Muscle of leg (tissue), 11 donors: ENCODE measurements around the gene RBM5. TPM values are rescaled to one million over a fixed set of nuclear protein-coding genes. Genes with fewer than 3 reads are reported as not detected.

Source experiments
- DNase-seq: peaks from one replicate; pipeline ENCODE4 v3.0.0; 2013
- H3K27ac ChIP-seq: one replicate; pipeline ENCODE4 v1.5.1; 2013; ENCODE audit warnings: mild to moderate bottlenecking, low read length, control low read depth
- H3K27me3 ChIP-seq: one replicate; pipeline ENCODE4 v1.6.1; 2013; ENCODE audit warnings: low read length; ENCODE audit not compliant: control insufficient read depth, insufficient read depth
- H3K36me3 ChIP-seq: one replicate; pipeline ENCODE4 v1.6.1; 2013; ENCODE audit warnings: low read length; ENCODE audit not compliant: control insufficient read depth, insufficient read depth
- H3K4me1 ChIP-seq: one replicate; pipeline ENCODE4 v1.6.1; 2013; ENCODE audit warnings: low read length; ENCODE audit not compliant: control insufficient read depth, insufficient read depth
- H3K4me3 ChIP-seq: one replicate; pipeline ENCODE4 v1.5.1; 2013; ENCODE audit warnings: low read length, control low read depth
- H3K9me3 ChIP-seq: replicated peaks from 2 replicates; pipeline ENCODE4 v1.6.1; 2013; ENCODE audit warnings: low read depth, low read length; ENCODE audit not compliant: control insufficient read depth
- WGBS: methylation state at CpG from one replicate; pipeline ENCODE4 v1.1.5; 2013; ENCODE audit warnings: missing lambda C conversion rate; ENCODE audit not compliant: insufficient coverage; 5-methylcytosine and 5-hydroxymethylcytosine counted together
- polyA plus RNA-seq, 8 donors: library from polyadenylated mRNA; unstranded; fragments of 120-200 nt; gene quantifications; one replicate each; pipeline versions ENCODE4 v1.2.1 to v1.2.3, GENCODE V29; 2013; ENCODE audit warnings: inconsistent platforms in 1 of 8, low replicate concordance in 1 of 8; ENCODE audit not compliant: insufficient read length in 8 of 8, insufficient read depth in 1 of 8
- total RNA-seq: library from RNA; stranded (reverse); fragments of 120-200 nt; gene quantifications from one replicate; pipeline ENCODE4 v1.2.4, GENCODE V29; 2013

The RBM5 gene
- total and polyA plus RNA-seq, 9 donors: 126 to 206 (median 161) TPM

DNA sequence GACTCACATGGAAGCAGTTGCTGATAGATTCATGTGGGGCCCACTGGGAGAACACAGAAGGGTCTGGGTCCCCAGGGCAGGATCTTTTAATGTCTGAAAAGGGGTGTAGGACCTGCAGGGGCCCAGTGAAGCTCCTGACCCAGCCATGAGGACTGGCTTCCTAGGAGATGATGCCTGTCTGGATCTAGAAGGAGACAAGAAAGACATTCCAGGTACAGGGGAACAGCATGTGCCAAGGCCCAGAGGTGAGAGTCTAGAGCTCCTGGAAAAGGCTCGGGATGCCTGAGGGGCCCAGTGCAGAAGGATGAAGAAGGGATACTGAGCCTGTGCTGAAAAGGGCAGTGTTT is 61.7 kb downstream of the RBM5 start:
- no peak for DNase-seq
- H3K4me1 ChIP-seq: peaks cover 36% of the 10 kb centered on the region
- H3K27me3 ChIP-seq: peaks cover 4% of the 10 kb centered on the region
- WGBS: 54% methylated on average over 1 of the region's 1 CpG
- H3K4me3 ChIP-seq: no peak overlapping the region
- no peaks in the 10 kb centered on the region for H3K36me3 ChIP-seq
- no peaks in the 10 kb centered on the region for H3K9me3 ChIP-seq
- peak overlapping the region; percentile 51 for H3K27ac ChIP-seq

DNA sequence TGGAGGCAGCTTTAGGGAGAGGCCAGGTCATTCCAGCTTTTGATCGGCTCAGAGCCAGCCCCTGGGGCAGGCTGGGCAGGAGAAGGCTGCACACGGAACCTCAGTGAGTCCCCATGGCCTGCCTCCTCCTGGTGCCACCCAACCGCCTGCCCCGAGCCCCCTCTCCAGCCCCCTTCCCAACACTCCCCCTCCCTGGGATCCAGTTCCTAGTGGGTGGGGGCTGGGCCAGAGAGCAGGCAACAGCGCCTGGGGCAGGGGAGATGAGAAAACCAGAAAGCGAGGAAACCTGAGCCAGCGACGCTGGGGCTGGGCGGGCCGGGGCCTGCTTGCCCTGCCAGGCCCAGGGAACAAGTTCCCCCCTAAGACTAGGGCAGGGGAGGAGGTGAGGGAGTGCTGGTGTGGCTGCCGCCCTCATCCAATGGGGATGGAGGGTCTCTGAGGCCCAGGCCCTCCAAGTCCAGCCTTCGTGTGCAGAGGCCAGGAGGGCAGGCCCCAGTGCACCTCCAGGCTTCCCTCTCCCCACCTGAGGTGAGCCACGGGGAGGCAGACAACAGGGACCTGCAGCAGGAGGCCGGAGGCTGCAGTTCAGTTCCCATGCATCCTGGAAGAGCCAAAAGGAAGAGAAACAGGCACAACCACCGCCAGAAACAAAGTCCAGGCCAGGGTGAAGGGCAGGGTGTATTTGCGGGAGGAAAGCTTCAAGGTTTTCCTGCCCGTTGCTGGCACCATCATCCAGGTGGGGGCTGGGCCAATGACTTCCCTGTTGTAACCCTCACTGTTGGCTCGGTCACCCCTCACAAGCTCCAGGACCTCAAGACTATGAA is 62.4 kb downstream of the RBM5 start:
- Histone ChIP-seq H3K4me3 (no peak overlapping the region), H3K27ac (peak overlapping the region; percentile 51), H3K36me3 (no peaks in the 10 kb centered on the region), H3K27me3 (peaks cover 10% of the 10 kb centered on the region), H3K4me1 (peaks cover 42% of the 10 kb centered on the region), H3K9me3 (no peaks in the 10 kb centered on the region)
- 41% methylated on average over 6 of the region's 18 CpGs for WGBS
- DNase-seq: peak; percentile 83

DNA sequence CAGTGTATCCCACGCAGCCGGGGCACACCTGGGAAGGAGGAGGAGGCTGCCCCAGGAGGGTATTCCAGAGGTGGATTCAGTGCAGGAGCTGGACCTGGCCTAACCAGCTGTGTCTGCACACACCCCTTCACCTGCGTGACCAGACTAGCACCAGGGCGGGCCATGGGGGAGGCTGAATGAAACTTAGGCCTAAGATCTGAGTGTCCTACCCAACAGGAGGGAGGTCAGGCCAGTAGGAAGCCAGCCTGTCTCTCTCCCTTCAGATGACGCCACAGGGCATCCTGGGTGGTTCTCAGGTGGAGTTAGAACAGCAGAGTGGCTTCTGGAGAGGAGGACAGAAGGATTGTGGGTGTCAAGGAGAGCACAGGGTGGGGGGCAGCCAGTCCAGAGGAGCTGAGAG is 63.0 kb downstream of the RBM5 start:
- peaks cover 49% of the 10 kb centered on the region for H3K4me1 ChIP-seq

DNA sequence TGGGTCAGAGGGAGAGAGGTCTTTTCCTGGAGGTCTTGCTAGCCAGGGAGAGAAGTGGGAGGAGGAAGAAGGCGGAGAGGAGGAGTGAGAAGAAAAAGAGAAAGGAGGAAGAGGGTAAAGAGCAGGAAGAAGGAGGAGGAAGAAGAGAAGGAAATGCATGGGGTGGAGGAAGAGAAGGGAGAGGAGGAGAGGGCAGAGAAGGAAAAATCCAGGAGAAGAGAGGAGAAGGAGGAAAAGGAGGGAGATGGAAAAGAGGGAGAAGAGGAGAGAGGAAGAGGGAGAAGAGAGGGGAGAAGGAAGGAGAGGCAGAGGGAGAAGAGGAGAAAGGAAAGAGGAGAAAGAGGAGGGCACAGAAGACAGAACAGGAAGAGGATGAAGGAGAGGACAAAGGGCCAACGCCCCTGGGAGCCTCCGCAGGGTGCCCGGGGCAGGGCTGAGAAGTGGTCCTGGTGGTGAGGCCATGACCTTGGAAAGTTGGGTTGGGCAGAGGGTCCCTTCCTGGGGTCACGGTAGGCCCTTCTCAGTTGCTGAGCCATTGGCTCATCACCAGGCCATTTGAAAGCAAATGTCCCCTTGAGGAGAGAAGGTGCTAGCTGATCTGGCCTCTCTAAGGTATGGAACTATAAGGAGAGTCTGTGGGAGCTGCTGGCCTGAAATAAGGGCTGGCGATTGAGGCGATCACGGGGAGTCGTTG is 65.2 kb downstream of the RBM5 start:
- H3K36me3 ChIP-seq: no peaks in the 10 kb centered on the region
- H3K4me3 ChIP-seq: no peak overlapping the region
- no peak for DNase-seq
- no peaks in the 10 kb centered on the region for H3K9me3 ChIP-seq
- no peak overlapping the region for H3K27ac ChIP-seq
- 55% methylated on average over 9 of the region's 9 CpGs for WGBS
- H3K27me3 ChIP-seq: peaks cover 20% of the 10 kb centered on the region
- peaks cover 61% of the 10 kb centered on the region for H3K4me1 ChIP-seq

More for the DNA sequence above, 63.0 kb downstream of the RBM5 start:
- H3K9me3 ChIP-seq: no peaks in the 10 kb centered on the region
- WGBS: 75% methylated on average over 2 of the region's 5 CpGs
- H3K27ac ChIP-seq: no peak overlapping the region
- H3K27me3 ChIP-seq: peaks cover 16% of the 10 kb centered on the region
- no peaks in the 10 kb centered on the region for H3K36me3 ChIP-seq
- no peak overlapping the region for H3K4me3 ChIP-seq
- DNase-seq: no peak

DNA sequence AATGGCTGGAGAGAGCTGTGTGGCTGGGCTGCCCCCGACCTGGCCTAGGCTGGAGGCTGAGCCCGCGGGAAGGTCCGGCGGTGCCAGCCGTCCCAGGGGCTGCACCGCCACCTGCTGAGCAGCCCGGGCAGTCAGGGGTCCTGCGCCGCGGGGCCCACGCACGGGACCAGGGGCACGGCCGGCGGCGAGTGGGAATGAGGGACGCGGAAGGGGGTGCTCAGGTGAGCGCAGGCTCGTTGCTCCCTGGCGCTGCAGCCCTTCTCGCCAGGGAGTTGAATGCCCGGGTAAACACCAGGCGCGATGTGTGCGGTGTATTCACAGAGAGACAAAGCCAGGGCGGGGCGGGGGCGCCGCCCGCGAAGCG is 65.7 kb downstream of the RBM5 start:
- no peaks in the 10 kb centered on the region for H3K9me3 ChIP-seq
- peaks cover 65% of the 10 kb centered on the region for H3K4me1 ChIP-seq
- peaks cover 20% of the 10 kb centered on the region for H3K27me3 ChIP-seq
- H3K36me3 ChIP-seq: no peaks in the 10 kb centered on the region
- no peak overlapping the region for H3K4me3 ChIP-seq
- no peak for DNase-seq
- 4% methylated on average over 33 of the region's 34 CpGs for WGBS
- H3K27ac ChIP-seq: no peak overlapping the region

DNA sequence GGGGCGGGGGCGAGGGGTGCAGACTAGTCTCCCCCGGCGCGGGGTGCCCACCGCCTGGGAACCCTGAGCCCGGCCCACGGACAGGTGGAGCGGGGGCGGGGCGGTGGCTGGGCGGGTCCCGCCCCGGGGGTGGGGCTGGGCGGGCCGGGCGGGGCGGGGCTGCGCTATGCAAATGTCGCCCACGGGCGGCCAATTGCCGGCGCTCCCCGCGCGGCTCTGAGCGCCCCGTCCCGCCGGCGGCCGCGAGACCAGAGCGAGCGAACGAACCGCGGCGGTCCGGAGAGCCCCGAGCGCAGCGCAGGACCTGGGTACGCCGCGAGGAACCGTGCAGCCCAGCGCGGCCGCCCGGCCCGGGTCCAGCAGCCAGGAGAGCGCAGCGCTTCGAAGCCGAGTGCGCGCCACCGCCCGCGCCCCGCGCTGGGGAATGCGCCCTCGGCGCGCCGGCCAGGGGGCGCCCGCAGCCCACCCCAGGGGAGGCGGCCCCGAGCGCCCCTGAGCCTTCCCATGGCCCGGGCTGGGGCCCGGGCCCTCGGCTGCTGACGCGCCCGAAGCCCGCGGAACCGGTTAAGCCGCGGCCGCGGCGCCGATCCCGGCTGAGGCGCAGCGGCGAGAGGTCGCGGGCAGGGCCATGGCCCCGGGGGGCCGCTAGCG is 66.2 kb downstream of the RBM5 start, which contains the start of gene SEMA3F:
Gene SEMA3F, plus strand, starts transcription at position 485 of the 651 bp plus-strand sequence. CDS start 4,299 bp downstream, outside the sequence.
- peaks cover 20% of the 10 kb centered on the region for H3K27me3 ChIP-seq
- DNase-seq: peak; percentile 78
- H3K4me1 ChIP-seq: peaks cover 62% of the 10 kb centered on the region
- H3K4me3 ChIP-seq: peak within 1 kb of the TSS; percentile 48
- H3K27ac ChIP-seq: no peak within 1 kb of the TSS
- no peaks in the 10 kb centered on the region for H3K9me3 ChIP-seq
- H3K36me3 ChIP-seq: no peaks in the 10 kb centered on the region
- WGBS: under 1% methylated on average over 90 of the region's 98 CpGs

DNA sequence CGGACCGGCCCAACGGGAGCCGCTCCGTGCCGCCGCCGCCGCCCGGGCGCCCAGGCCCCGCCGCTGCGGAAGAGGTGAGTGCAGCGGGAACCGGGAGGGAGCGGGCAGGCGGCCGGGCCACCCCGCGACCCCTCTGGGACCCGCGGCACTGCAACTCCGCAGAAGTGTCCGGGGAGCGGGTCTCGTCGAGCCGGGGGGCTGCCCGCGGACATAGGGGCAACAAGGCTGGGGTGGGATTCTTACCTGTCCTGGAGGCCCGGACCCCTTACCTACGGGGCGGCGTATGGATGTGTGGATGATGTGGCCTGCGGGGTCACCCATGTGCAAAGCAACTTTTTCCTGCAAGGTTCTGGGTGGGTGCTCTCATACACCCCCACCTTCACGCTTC is 66.8 kb downstream of the RBM5 start:
- peaks cover 60% of the 10 kb centered on the region for H3K4me1 ChIP-seq
- 1% methylated on average over 30 of the region's 37 CpGs for WGBS
- H3K9me3 ChIP-seq: no peaks in the 10 kb centered on the region
- no peak for DNase-seq
- H3K27ac ChIP-seq: no peak overlapping the region
- H3K27me3 ChIP-seq: peaks cover 20% of the 10 kb centered on the region
- no peaks in the 10 kb centered on the region for H3K36me3 ChIP-seq
- H3K4me3 ChIP-seq: peak overlapping the region; percentile 48

DNA sequence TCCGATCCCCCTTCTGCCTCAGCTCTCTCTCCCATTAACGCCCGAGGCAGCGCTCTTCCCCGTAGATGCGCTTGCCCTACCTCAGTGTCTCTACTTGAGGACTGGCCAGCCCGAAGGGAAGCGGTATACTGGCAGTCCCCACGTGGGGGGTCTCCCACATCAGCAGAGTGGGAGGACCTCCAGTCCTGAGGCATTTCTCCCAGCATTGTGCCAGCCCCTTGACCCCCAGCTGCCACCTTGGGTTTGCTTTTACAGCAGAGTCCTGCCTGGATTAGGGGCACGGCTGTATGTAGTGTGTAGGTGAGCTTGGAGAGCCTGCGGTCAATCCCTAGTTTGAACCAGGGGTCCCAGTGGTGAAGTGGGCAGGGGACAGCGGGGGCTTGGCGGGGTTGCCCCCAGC is 67.2 kb downstream of the RBM5 start:
- no peaks in the 10 kb centered on the region for H3K9me3 ChIP-seq
- no peaks in the 10 kb centered on the region for H3K36me3 ChIP-seq
- peaks cover 20% of the 10 kb centered on the region for H3K27me3 ChIP-seq
- peak overlapping the region; percentile 48 for H3K4me3 ChIP-seq
- 20% methylated on average over 13 of the region's 13 CpGs for WGBS
- no peak overlapping the region for H3K27ac ChIP-seq
- peaks cover 59% of the 10 kb centered on the region for H3K4me1 ChIP-seq
- no peak for DNase-seq

DNA sequence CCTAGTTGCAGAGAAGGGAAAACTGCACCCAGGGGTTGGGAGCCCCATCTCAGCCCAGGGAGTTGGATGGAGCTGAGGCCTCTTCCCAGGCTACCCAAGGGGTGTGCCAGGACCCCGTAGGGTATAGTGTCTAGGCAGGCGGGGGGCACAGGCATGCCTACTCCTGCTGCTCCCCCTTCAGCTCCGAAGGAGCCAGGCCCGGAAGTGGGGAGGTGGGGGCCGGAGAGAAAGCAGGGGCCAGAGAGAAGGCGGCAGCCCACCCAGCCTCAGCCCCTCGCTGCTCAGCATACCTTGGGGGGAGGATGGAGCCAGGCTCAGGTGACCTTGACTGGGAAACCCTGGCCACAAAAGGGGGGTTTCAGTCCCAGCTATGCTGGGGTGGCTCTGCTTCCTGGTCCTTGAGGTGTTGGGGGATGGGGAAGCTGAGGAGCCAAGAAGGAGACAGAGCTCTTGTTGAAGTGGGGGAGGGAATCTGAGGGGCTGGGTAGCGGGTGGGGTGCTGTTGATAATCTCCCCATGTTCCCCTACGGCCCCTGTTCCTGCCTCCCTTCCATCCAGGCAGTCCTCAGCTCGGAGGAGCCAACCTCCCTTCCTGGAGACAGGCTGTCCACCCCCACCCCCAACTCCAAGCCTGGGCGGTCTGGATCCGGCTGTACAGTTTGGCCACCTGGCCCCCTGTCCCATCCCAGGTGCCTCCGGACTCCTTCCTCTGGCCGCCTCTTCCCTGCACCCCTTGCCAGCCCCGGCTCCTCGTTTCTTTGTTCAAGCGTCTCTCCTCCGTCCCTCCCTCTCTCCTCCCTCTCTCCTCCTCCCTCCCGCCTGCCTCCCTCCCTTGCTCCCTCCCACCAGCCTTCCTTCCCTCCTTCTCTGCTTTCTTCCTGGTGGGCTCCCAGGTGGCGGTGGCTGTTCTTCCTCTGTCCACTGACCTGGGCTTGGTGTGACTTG is 68.1 kb downstream of the RBM5 start:
- no peak overlapping the region for H3K27ac ChIP-seq
- H3K36me3 ChIP-seq: no peaks in the 10 kb centered on the region
- peak overlapping the region; percentile 48 for H3K4me3 ChIP-seq
- WGBS: 10% methylated on average over 15 of the region's 20 CpGs
- peaks cover 57% of the 10 kb centered on the region for H3K4me1 ChIP-seq
- peak; percentile 68 for DNase-seq
- peaks cover 20% of the 10 kb centered on the region for H3K27me3 ChIP-seq
- H3K9me3 ChIP-seq: no peaks in the 10 kb centered on the region
